Skin epidermis (tissue), 12 donors: ENCODE measurements around the gene ZC3H8.
"Not testable (repeated sequence)": the region's sequence is repeated elsewhere in the genome, so short reads cannot be mapped to it uniquely, and the experiment has no call there.

ENCODE experiments used
- H3K27ac ChIP-seq, 21 experiments: fragments of 200-600 bp; sonication (generic) in 11 of 21; one replicate each; pipeline ENCODE4 v1.5.0; 2020; ENCODE audit warnings: mild to moderate bottlenecking in 3 of 21, inconsistent platforms in 2 of 21, moderate library complexity in 2 of 21
- H3K4me3 ChIP-seq, 7 experiments: fragments of 200-600 bp; sonication (generic) in 2 of 7; one replicate each; pipeline ENCODE4 v1.5.0; 2020; ENCODE audit warnings: inconsistent platforms in 2 of 7, mild to moderate bottlenecking in 2 of 7, moderate library complexity in 1 of 7

ZC3H8 gene

DNA sequence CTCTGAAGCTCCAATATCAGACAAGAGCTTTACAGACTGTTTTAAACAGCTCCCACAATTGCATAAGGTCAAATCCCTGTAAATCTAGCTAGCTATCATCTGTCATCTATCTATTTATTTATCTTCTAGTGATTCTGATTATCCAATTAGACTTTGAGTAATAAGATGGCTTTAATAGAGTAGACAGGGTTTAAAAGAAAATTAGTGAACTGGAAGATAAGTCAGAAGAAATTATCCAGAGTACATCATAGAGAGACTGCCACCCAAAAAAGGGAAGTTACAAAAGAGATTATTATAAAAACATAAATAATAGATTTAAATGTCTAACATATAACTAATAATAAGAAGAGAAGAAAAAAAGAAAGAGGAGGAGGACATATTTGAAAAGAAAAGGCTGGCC, 8.0 kb upstream of the ZC3H8 start:
- H3K4me3 ChIP-seq, result no peak overlapping the region
- no peak overlapping the region for H3K27ac ChIP-seq

DNA sequence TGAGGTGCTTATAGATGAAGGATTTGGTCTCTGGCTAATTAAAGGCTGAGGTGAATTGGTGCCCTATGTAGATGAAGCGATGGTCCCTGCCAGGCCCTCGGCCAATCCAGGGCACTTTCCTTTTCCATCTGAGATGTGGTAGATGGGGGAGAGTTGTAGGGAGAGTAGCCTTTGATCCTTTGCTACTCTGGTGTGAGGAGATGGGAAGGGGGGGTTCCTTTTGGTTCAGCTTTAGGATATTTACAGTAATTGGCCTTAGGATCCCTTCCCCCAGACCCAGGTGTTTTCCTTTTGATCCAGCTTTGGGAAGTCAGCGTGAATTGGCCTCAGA, 5.4 kb upstream of the ZC3H8 start:
- H3K4me3 ChIP-seq, result no peak overlapping the region
- H3K27ac ChIP-seq, result no peak overlapping the region

DNA sequence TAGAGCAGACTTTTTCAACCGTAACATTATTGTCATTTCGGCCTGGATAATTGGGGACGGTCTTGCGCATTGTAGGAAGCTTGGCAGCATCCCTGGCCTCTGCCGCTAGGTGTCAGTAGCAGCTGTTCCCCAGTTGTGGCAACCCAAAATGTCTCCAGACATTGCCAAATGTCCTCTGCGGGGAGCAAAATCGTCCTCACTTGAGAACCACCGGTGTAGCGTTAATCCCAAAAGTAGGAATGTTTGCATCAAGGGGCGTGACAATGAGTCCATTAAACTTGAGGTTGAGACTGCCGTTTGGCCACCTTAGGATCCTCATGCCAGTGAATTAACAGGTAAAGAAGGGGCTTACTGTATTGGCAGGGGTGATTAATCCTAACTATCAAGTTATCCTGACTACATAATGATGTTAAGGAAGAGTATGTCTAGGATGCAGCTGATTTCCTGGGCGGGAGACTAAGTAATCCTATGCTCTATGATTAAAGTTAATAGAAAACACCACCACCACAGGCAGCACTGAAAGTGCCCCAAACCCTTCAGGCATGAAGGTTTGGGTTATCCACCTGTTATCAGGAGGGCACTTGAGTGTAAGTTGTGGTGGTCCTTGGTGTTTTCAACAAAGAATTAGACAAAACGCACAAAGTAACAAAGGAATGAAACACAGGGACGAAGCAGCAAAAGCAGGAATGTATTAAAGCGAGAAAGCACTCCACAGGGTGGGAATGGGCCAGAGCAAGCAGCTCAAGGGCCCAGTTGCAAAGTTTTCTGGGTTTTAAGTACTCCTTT, 4.9 kb upstream of the ZC3H8 start:
- Histone ChIP-seq H3K27ac (no peak overlapping the region), H3K4me3 (no peak overlapping the region)

DNA sequence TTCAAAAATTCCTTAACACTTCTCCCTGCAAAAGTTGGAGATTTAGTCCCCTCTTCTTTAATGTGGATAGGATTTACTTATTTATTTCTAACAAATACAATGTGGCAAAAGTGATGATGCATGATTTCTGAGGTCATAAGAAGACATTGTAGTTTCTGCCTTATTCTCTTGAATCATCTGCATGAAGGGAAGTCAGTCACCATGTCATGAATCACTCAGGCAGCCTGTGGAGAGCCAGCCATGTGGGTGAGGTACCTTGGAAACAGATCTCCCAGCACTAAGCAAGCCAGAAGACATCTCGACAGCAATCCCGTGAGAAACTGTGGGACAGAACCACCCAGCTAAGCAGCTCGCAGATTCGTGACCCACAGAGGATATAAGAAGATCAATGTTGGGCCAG, 2.7 kb upstream of the ZC3H8 start:
- H3K4me3 ChIP-seq, result no peak overlapping the region
- H3K27ac ChIP-seq, result no peak overlapping the region

DNA sequence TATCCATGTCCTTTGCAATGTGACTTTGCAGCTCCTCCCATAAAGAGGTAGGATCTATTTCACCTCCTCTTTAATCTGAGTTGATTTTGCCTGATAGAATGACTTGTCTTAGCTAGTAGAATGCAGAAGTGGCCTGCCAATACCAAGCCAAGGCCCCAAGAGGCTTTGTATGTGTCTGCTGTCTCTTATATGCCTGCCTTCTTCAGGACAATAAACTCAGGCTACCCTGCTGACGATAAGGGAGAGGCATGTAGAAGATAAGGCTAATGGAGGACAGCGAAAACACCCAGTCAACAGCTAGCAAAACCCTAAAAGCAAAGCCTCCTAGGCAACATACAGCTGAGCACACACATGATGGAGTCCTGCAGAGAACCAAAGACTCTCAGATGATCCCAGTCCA, 1.8 kb upstream of the ZC3H8 start:
- Histone ChIP-seq H3K4me3 (no peak overlapping the region), H3K27ac (no peak overlapping the region)

DNA sequence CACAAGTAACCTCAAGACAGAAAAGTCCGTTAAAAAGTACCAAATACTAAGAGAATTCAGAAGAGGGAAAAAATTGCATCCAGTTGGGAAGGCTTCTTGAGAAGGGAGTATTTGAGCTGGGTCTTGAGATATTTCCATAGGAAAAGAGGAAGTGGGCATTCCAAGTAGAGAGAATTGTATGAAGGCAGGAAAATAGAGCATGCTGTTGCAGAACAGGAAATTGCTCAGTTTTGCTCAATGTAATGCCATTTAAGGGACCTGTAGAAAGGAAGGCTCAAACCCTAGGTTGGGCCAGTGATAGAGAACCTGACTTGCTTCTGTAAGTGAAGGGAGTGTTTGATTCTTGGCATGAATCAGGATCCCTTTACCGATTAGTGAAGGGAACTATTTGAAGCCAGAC, 1.0 kb upstream of the ZC3H8 start:
- H3K4me3 ChIP-seq, result peak overlapping the region in 1 of 7 experiments; percentile 68

DNA sequence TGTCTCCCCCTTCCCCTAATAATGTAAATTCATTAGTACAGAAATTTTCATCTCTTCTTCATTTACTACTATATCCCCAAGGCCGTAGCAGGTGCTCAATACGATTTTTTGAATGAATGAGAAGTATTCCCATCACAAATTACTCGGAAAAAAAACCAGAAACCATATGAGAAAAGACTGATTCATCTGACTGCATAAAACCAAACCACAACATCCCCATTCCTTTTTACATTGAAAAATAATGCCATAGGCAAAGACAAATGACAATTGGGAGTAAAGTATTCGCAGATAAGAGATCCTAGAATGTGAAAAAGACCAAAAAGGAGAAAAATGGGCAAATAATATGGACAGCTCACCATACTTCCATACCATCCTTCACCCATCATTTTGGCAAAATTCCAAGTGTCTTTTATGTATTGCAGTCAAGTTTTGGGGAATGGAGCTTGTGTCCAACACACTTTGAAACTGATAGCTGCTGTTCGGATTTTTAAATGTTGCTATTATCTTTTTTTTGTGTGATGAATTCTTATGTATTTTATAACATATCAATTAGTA, 1.5 kb downstream of the ZC3H8 start:
- H3K4me3 ChIP-seq, result no peak overlapping the region
- no peak overlapping the region for H3K27ac ChIP-seq

More for the DNA sequence above, 1.0 kb upstream of the ZC3H8 start:
- H3K27ac ChIP-seq, result peak overlapping the region in 1 of 21 experiments; percentile 12

DNA sequence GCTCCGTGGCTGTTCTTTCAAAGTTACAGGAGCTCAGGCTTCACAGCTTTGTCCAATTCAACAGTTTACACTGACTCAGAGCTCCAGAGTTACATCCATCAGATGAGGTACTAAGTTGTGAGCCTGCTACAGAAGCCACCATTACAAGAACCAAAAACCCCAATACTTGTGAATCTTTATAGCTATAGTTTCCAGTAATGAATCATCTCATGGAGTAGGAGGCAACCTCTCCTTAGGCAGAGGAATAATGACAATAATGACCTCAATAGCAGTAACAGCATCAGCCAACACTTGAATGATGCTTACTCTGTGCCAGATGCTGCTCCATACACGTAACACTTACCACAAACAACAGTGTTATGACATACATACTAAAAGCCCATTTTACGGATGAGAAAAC, 3.6 kb downstream of the ZC3H8 start:
- Histone ChIP-seq H3K27ac (no peak overlapping the region), H3K4me3 (no peak overlapping the region)

DNA sequence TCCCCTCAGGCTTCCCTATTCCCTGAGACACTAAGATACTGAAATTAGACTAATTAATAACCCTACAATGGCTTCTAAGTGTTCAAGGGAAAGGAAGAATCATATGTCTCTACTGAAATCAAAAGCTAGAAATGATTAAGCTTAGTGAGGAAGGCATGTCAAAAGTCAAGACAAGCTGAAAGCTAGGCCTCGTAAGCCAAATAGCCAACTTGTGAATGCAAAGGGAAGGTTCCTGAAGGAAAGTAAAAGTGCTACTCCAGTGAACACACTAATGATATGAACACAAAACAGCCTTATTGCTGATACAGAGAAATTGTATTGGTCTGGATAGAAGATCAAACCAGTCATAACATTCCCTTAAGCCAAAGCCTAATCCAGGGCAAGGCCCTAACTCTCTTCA, 10.0 kb downstream of the ZC3H8 start:
- H3K4me3 ChIP-seq, result no peak overlapping the region
- no peak overlapping the region for H3K27ac ChIP-seq

DNA sequence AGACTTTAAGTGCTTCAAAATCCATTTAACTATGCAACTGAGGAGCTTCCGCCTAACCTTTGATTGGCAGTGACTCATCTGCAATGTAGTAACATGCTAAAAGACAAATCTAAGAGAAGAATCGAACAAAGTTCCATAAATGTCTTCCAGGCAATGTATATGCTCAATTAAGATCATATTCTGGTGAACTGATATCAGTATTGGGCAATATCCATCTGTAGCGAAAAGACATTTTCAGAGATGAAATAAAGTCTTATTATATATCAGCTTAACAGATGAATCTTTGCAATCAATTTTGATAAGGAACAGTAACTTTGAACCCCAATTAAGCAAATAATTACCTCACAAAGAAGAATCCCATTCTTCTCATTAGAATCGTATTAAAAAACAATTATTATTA, 11.6 kb downstream of the ZC3H8 start:
- H3K27ac ChIP-seq, result no peak overlapping the region
- H3K4me3 ChIP-seq, result no peak overlapping the region

DNA sequence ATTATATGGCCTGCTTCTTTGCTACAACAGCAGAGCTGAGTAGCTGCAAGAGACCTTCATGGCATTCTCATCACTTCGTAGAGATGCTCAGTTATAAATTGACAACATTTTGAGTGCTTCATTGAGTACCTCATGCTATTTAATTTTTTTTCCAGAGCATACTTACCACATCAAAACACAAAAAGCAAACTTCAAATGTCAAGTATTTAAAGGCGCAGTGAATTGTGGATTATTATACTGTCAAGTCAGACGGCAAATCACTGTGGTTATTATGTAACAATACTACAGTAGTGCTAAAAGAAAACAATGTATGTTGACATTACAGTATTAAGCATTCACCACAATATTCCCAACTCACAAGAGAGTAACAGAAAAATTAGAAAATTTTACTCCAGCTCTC, 12.5 kb downstream of the ZC3H8 start:
- Histone ChIP-seq H3K4me3 (no peak overlapping the region), H3K27ac (no peak overlapping the region)

DNA sequence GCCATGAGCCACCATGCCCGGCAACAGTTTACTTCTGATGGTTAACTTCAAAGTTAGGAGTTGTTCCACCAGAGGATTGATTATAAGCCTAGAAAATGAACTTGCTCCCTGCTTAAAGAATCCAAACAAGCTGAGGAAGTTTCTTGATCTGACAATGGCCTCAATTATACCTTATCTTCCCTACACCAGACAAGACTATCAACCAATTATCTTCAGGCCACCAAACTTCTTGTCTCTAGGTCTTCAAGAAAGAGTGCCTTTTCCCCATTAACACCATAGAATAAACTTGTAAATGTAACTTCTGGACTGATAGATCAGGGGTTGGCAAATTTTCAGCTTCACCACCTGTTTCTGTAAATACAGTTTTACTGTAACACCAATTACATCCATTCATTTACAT, 15.0 kb downstream of the ZC3H8 start:
- no peak overlapping the region for H3K27ac ChIP-seq
- H3K4me3 ChIP-seq, result no peak overlapping the region

DNA sequence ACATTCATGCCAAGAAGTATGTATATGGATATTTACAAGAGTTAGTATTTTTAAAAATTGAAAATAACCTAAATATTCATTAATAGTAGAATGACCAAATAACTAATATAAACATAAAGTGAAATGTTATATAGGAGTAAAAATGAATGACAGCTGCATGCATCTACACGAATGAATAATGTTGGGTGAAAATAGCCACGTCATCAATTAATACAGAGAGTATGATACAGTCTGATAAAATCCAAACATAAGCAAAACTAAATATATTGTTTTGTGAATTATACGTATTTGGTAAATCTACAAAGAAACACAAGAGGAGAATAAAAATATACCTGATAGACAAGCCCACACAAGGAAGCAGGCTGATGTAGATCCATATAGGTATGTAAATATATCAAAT, 24.5 kb downstream of the ZC3H8 start:
- H3K27ac ChIP-seq, result no peak overlapping the region
- no peak overlapping the region for H3K4me3 ChIP-seq

DNA sequence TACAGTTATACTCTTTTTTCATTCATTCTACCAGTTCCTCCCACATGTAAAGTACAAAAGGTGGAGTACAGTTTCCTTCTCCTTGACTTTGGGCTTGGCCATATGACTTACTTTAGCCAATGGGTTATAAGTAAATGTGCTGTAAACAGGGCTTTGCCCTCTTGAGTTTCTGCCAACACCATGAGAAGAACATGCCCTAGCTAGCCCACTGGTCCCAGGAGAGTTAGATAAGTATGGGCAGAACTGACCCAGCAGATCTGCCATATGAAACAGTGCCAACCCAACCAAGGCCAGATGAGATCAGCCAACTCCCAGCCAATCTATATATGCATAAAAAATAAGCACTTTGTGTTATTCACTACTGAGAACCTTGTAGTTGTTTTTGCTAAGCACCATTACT, 25.5 kb downstream of the ZC3H8 start:
- Histone ChIP-seq H3K4me3 (no peak overlapping the region), H3K27ac (no peak overlapping the region)

DNA sequence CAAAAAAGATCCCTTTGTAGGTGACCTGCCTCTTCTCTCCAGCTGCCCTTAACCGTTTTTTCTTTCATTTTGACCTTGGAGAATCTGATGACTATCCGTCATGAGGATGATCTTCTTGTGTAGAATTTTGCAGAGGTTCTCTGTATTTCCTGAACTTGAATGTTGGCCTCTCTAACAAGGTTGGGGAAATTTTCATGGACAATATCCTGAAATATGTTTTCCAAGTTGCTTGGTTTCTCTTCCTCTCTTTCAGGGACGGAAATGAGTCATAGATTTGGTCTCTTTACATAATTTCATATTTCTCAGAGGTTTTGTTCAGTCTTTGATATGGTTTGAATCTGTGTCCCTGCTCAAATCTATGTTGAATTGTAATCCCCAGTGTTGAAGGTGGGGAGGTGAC, 34.0 kb downstream of the ZC3H8 start:
- no peak overlapping the region for H3K27ac ChIP-seq
- H3K4me3 ChIP-seq, result no peak overlapping the region

DNA sequence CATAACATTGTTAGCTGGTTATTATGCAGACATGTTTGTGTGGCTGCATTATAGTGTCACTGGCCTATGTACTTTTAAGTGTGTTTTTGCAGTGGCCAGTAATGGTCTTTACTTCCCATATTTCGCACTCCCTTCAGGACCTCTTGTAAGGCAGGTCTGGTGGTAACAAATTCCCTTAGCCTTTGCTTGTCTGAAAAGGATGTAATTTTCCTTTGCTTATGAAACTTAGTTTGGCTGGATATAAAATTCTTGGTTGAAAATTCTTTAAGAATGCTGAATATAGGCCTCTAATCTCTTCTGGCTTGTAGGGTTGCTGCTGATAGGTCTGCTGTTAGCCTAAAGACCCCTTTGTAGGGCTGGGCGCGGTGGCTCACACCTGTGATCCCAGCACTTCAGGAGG, 34.7 kb downstream of the ZC3H8 start:
- Histone ChIP-seq H3K4me3 (no peak overlapping the region), H3K27ac (no peak overlapping the region)

DNA sequence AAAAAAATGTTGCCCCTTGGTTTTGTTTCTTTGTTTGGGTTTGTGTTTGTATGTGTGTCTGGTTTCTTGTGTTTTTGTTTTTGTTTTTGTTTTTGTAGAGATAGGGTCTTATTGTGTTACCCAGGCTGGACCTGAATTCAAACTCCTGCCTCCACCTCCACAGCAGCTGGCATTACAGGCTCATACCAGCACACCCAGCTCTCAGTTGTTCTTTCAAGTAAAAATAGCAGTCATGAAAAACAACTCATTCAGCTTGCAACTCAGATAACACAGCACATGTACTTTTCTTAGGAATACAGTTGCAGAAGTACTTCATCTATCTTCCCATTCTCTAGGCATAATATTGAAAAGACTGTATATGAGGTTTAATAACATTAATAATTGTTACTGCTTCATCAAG, 37.0 kb downstream of the ZC3H8 start:
- no peak overlapping the region for H3K4me3 ChIP-seq
- H3K27ac ChIP-seq, result no peak overlapping the region

DNA sequence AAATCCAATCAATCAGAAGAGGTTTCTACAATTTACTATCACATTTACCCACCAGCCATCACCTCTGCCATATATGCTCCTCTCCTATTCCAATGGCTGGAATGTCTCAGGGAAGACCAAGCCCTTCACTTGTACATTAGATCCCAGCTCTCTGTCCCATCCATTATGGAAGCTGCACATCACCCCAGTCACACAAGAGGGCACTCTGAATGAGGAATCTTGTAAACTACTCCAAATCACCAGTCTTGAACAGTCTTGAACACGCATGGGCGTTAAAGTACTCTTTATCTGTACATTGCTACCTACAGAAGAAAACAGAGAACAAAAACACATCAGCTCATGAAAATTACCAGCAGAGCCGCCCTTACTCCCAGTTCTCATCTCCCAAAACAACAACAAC, 38.7 kb downstream of the ZC3H8 start:
- Histone ChIP-seq H3K27ac (no peak overlapping the region), H3K4me3 (no peak overlapping the region)

DNA sequence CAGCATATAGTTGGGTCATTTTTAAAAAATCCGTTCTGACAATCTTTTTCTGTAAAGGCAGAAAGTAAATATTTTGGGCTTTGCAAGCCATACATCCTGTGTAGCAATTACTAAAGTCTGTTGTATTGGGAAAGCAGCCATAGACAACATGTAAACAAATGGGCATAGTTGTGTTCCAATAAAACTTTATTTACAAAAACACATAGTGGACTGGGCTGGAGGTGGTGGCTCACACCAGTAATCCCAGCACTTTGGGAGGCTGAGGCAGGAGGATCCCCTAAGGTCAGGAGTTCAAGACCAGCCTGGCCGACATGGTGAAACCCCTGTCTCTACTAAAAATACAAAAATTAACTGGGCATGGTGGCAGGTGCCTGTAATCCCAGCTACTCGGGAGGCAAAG, 46.9 kb downstream of the ZC3H8 start:
- not testable (repeated sequence) for H3K27ac ChIP-seq, H3K4me3 ChIP-seq

DNA sequence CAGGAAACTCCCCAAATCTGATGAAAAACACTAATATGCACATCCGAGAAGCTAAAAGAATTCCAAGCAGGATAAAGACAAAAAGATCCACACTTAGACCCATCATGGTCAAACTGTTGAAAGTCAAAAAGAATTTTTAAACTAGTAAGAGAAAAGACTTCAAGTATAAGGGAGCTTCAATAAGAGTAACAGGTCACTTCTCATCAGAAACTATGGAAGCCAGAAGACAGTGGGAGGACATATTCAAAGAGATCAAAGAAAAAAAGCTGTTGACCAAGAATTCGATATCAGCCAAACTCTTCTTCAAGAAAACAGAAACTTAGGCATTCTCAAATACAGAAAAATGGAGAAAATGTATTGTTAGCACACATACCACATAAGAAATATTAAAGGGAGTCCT, 50.4 kb downstream of the ZC3H8 start:
- Histone ChIP-seq H3K27ac (no peak overlapping the region), H3K4me3 (no peak overlapping the region)

DNA sequence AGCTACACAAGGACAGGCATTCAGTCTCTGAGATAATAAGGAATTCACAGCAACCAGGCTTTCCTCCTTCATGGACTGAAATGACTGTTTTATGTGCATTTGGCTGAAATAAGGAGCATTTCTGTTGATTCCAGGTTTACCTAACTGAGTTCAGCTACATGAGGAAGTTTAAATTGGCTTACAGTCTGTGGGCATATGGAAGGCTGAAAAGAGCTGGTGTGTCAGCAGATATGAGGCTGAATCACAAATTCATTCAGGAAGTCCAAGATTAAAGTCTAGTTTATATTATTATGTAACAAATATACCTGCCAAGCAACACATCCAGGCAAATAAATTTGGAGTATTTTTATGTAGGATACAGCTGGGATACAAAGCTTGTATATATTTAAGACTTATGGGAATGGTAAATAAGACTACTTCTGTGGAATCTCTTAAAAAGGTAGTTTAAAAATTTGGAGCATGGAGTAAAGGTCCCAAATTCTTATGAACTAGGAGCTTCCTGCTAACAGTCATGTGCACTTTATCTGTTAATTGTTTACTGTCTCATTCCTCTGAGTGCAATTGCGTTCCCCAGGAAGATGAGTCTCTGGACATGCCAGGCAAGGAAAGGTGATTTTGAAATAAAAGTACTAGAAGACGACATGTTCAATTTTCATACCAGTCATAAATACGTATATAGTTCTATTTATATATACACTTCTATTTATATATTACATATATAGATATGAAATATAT, 53.0 kb downstream of the ZC3H8 start:
- H3K27ac ChIP-seq, result no peak overlapping the region
- no peak overlapping the region for H3K4me3 ChIP-seq
